GM12891 (cell line): ENCODE results near the gene SIN3B.
A peak's percentile ranks its signal among the peaks of the same experiment; 100 is the strongest.

Experiments
- DNase-seq: peaks from one replicate; pipeline ENCODE4 v3.0.0; 2011; ENCODE audit warnings: low spot score; ENCODE audit not compliant: insufficient read length
- FAIRE-seq: peaks from 2 replicates; lab custom pipeline; 2011; peaks lifted over from hg19 to GRCh38; lab: Jason Lieb, UNC
- PAX5 ChIP-seq: IDR thresholded peaks from 2 replicates; pipeline ENCODE4 v1.6.1; 2011; ENCODE audit warnings: low read length, moderate library complexity, mild to moderate bottlenecking; ENCODE audit not compliant: insufficient read depth, severe bottlenecking
- POLR2A ChIP-seq: IDR thresholded peaks from 2 replicates; pipeline ENCODE4 v1.6.1; 2011; ENCODE audit warnings: low read depth, low read length, control low read depth
- POLR2AphosphoS5 ChIP-seq: IDR thresholded peaks from 2 replicates; pipeline ENCODE4 v1.6.1; 2011; ENCODE audit warnings: low read depth, low read length, control low read depth
- POU2F2 ChIP-seq: IDR thresholded peaks from 2 replicates; pipeline ENCODE4 v1.6.1; 2011; ENCODE audit warnings: low read depth, mild to moderate bottlenecking, control low read depth, low read length, moderate library complexity
- SPI1 ChIP-seq: IDR thresholded peaks from 2 replicates; pipeline ENCODE4 v1.6.1; 2011; ENCODE audit warnings: low read depth, low read length, control low read depth
- TAF1 ChIP-seq: IDR thresholded peaks from 2 replicates; pipeline ENCODE4 v1.6.1; 2011; ENCODE audit warnings: low read depth, low read length, control low read depth

SIN3B gene

GRCh38 chr19:16893686-16893989 is 64.4 kb downstream of the SIN3B start:
- FAIRE-seq (peak; percentile 26), DNase-seq (no peak)
- no peak for TF ChIP-seq PAX5
- no peak for TF ChIP-seq SPI1
- TF ChIP-seq TAF1, result no peak
- TF ChIP-seq POU2F2, result no peak
- no peak for TF ChIP-seq POLR2A
- no peak for TF ChIP-seq POLR2AphosphoS5

DNA sequence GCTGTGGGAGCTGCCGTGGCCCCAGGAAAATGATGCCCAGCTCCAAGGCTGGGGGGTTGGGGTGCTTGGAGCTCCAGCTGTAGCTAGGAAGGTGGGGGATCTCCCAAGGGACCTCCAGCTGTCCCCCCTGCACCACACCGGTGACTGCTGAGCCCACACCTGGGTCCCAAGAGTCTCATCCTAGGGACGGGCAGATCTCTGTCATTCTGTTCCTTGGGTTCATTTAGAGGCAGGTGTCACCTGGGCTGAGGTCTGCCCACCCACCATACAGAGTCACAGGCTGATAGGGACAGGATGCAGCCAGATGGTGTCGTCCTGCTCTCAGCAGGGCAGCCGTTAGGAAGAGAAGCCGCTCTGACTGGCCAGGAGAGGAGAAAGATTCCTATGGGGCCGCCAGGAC is 64.9 kb downstream of the SIN3B start:
- TF ChIP-seq POLR2A (no peak), TAF1 (no peak), SPI1 (no peak), POLR2AphosphoS5 (no peak), POU2F2 (no peak), PAX5 (no peak)
- DNase-seq (no peak), FAIRE-seq (peak; percentile 20)

DNA sequence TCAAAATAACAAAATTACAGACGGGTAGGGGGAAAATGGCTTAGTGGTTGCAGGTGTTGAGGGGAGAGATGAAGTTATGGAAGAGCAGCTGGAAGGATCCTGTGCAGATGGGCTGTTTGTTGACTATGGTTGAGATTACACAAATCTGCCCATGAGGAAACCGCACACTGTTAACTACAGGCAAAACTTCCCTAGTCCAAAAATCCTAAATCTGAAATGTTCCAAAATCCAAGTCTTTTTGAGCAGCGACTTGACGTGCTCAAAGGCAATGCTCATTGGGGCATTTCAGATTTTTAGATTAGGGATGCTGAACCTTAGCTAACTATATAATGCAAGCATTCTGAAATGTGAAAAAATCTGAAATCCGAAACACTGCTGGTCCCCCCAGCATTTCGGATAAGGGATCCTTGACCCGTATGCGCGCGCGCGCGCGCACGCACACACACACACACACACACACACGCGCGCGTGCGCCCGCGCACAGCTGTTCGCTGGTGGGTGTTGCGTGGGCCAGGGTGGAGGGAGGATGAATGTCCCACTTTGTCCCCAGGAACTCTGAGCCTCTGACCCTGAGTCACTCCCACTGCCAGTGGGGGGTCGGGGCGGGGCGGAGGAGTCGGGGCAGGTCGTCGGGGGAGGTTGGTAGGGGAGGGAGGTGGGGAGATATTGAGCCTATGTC is 66.4 kb downstream of the SIN3B start:
- FAIRE-seq (no peak), DNase-seq (no peak)
- TF ChIP-seq POLR2A, result no peak
- no peak for TF ChIP-seq SPI1
- TF ChIP-seq PAX5, result no peak
- no peak for TF ChIP-seq POU2F2
- TF ChIP-seq POLR2AphosphoS5, result no peak
- TF ChIP-seq TAF1, result no peak

- DNase-seq (no peak), FAIRE-seq (no peak)
- TF ChIP-seq PAX5 (no peak), POU2F2 (no peak), POLR2AphosphoS5 (no peak)
These were observed 67.2 kb downstream of the SIN3B start for GRCh38 chr19:16896146-16897028.

- DNase-seq, result peak; percentile 94
- FAIRE-seq, result peak; percentile 94
- no peak for TF ChIP-seq POLR2A
- TF ChIP-seq POLR2AphosphoS5, result no peak
- no peak for TF ChIP-seq POU2F2
- peak; percentile 62 for TF ChIP-seq SPI1
- no peak for TF ChIP-seq PAX5
- TF ChIP-seq TAF1, result no peak
These were observed 68.0 kb downstream of the SIN3B start for GRCh38 chr19:16897029-16897855.

DNA sequence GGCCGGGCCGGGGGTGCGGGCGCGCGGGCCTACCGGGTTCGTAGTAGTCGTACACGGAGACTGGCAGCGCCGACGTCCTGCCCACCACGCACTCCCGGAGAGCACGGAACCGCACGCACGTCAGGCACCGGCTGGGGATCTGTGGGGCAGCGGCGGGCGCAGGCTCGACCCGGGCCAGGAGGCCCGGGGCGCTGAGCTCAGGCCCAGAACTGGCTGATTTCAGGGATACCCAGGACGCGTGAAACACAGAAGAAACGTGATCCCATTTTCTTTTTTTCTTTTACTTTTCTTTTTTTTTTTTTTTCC is 68.6 kb downstream of the SIN3B start:
- no peak for DNase-seq

DNA sequence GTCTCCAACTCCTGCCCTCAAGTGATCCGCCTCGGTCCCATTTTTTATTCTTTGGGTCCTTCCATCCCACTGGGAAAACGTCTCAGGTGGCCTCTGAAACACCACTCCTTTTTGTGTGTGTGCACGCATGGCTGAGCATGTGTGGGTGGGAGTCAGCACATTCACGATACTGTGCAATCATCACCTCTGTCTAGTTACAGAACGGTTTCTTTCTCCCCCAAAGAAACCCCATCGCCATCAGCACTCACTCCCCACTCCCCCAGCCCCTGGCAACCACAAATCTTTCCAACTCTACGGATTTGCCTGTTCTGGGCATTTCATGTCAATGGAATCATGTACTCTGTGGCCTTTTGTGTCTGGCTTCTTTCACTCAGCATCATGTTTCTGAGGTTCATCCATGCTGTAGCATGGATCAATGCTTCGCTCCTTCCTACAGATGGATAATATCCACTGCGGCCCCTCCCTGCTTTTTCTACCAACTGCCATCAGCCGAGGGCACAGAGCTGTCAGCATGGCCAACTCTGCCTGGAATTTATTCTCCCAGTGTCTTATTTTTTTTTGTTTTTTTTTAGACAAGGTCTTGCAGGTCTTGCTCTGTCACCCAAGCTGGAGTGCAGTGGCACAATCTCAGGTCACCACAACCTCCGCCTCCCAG is 69.3 kb downstream of the SIN3B start:
- FAIRE-seq, result peak; percentile 90
- DNase-seq, result no peak
- no peak for TF ChIP-seq POU2F2
- TF ChIP-seq TAF1, result no peak
- TF ChIP-seq PAX5, result peak; percentile 96
- TF ChIP-seq POLR2A, result no peak
- no peak for TF ChIP-seq POLR2AphosphoS5
- no peak for TF ChIP-seq SPI1

More for the DNA sequence above, 68.6 kb downstream of the SIN3B start:
- FAIRE-seq, result no peak
- no peak for TF ChIP-seq POU2F2
- no peak for TF ChIP-seq POLR2AphosphoS5
- no peak for TF ChIP-seq TAF1
- TF ChIP-seq POLR2A, result no peak
- no peak for TF ChIP-seq SPI1
- TF ChIP-seq PAX5, result no peak

DNA sequence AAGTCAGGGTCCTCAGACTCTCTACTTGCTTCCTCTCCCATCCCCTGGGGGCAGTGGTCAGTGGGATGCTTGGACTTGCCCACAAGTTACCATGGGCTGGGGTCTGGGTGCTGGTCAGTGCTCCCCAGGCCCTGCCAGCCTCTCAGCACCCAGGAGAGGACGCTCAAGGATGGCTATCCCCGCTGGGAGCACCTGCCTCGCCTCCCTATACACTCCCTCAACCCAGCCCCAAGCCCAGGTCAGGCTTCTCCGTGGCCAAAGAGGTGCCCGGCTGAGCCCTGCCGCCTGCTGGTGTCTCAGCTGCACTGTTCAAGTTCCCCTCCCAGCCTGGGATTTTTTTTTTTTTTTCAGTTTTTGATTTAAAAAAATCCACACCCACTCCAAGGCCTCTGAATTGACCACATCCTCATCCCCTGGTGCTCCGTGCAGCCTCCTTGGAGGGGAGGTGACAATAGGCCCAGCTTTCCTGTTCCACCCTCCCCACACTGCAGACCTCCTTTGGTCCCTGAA is 70.4 kb downstream of the SIN3B start:
- TF ChIP-seq POLR2AphosphoS5, result no peak
- no peak for TF ChIP-seq SPI1
- no peak for TF ChIP-seq POLR2A
- no peak for TF ChIP-seq POU2F2
- no peak for TF ChIP-seq TAF1
- no peak for TF ChIP-seq PAX5
- DNase-seq (peak; percentile 69), FAIRE-seq (peak; percentile 76)
